ENCODE results near the gene PTPRE.

PTPRE gene

DNA sequence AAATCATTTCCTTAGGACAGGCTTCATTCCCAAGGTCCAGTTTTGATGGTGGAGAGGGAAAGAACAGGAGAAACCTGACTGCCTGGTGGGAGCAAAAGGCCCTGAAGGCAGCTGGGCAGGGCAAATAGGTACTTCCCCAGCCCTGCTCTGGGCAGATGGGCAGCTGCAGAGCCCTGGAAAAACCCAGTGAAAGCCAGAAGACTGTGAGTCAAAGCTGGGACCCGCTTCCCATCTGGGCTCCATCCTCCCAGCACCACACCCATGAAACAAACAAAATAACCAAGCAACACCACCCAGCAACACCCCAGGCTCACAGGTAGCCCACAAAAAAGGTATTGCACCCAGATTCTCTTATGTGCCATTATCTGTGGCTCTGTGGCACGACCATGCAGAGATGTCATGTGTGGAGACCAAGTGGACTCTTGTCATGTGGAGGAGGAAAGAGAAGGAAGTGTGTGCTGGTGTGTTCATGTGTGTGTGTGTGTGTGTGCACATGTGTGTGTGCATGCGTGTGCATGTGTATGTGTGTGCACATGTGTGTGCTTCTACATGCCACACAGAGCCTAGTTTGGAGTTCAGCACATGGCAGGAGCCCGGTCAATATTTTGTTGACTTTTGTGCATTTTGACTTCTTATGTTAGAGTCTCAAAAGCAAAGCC is 24.0 kb upstream of the PTPRE start:
- Histone ChIP-seq H3K27ac (ENCODE audit: low read length) (no peak overlapping the region), H3K4me3 (ENCODE audit: low read length) (no peak overlapping the region), H3K36me3 (ENCODE audit: control insufficient read depth, insufficient read depth, low read length) (no peaks in the 10 kb centered on the region), H3K27me3 (ENCODE audit: control insufficient read depth, insufficient read depth, low read length) (no peaks in the 10 kb centered on the region), H3K4me1 (ENCODE audit: control insufficient read depth, insufficient read depth, low read length) (no peaks in the 10 kb centered on the region), H3K9me3 (ENCODE audit: control insufficient read depth, insufficient read depth, low read length) (no peaks in the 10 kb centered on the region)
- DNase-seq (ENCODE audit: low read depth, low spot score), result no peak
- WGBS (ENCODE audit: insufficient coverage, insufficient read length), result no CpG with 5 or more reads among the region's 4 CpGs

DNA sequence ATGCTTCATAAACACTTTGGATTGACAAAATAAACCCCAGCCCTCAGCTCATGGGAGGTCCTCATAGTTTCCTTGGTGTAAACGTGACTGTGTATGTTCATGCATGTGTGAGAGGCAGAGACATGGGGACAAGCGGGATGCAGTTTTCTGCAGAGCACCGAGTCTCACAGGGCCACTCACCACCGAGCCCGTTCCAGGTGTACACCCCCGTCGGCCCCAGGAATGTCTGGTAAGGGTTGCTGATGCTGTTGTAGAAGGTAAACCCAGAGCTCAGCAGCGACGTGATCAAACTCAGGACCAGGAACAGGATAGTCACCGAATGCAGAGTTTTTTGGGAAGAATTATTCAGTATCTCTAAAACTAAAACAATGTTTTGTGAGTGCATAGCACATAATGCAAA is 23.4 kb upstream of the PTPRE start:
- Histone ChIP-seq H3K36me3 (ENCODE audit: control insufficient read depth, insufficient read depth, low read length) (no peaks in the 10 kb centered on the region), H3K4me3 (ENCODE audit: low read length) (no peak overlapping the region), H3K27ac (ENCODE audit: low read length) (no peak overlapping the region), H3K4me1 (ENCODE audit: control insufficient read depth, insufficient read depth, low read length) (no peaks in the 10 kb centered on the region), H3K9me3 (ENCODE audit: control insufficient read depth, insufficient read depth, low read length) (no peaks in the 10 kb centered on the region), H3K27me3 (ENCODE audit: control insufficient read depth, insufficient read depth, low read length) (no peaks in the 10 kb centered on the region)
- no peak for DNase-seq (ENCODE audit: low read depth, low spot score)
- no CpG with 5 or more reads among the region's 10 CpGs for whole genome bisulfite sequencing (ENCODE audit: insufficient coverage, insufficient read length)

DNA sequence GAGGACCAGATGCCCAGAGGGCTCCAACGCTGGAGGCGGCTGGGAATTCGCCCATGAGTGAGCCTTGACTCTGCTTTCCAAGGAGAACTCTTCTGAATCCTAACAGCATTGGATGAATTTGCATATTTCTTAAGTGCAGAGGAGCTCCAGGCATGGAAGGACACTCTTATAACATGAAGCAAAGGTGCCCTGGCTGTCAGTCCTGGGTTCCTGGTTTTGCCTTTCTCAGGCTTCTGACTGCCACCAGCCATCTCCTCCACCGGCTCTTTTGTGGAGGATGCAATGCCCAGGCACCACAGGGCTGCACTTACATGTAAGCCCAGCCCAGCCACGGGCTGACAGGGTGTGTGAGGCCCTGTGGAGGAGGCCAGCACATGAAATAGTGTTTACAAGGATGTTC is 22.4 kb upstream of the PTPRE start:
- Histone ChIP-seq H3K27ac (ENCODE audit: low read length) (no peak overlapping the region), H3K36me3 (ENCODE audit: control insufficient read depth, insufficient read depth, low read length) (no peaks in the 10 kb centered on the region), H3K27me3 (ENCODE audit: control insufficient read depth, insufficient read depth, low read length) (no peaks in the 10 kb centered on the region), H3K4me3 (ENCODE audit: low read length) (no peak overlapping the region), H3K4me1 (ENCODE audit: control insufficient read depth, insufficient read depth, low read length) (no peaks in the 10 kb centered on the region), H3K9me3 (ENCODE audit: control insufficient read depth, insufficient read depth, low read length) (no peaks in the 10 kb centered on the region)
- no peak for DNase-seq (ENCODE audit: low read depth, low spot score)
- WGBS (ENCODE audit: insufficient coverage, insufficient read length), result no CpG with 5 or more reads among the region's 5 CpGs

DNA sequence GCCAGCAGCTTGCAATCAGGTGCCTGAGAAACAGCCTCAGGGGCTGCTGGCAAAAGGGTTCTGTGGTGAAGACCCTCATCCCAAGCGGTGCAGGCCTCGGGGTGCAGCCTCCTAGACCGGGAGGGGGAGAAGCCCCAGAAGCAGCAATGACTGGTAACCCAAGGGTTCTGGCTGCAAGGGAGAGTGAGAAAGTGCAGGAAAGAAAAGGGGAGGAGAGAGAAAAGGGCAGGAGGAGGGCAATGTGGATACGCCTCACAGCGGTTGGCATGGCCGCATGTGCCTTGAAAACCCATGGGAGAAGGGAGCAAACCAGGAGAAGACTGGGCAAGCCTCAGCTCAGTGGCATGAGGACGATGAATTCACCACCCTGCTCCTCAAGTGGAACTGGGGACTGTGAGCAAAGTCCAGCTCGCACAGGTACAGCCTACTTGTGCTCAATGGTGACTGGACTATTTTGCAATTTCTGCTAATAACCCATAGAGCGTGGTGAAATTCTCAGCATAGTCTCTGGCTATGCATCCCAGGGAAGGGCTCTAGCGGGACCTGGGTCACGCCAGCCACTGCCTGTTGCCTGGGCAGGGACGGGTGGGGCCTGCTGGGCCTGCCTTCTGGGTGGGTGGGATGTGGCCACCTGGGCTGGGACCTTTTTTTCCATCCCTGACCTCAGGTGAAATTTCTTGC is 20.4 kb upstream of the PTPRE start:
- no peak overlapping the region for H3K27ac ChIP-seq (ENCODE audit: low read length)
- H3K27me3 ChIP-seq (ENCODE audit: control insufficient read depth, insufficient read depth, low read length), result no peaks in the 10 kb centered on the region
- no peaks in the 10 kb centered on the region for H3K4me1 ChIP-seq (ENCODE audit: control insufficient read depth, insufficient read depth, low read length)
- no CpG with 5 or more reads among the region's 12 CpGs for WGBS (ENCODE audit: insufficient coverage, insufficient read length)
- H3K9me3 ChIP-seq (ENCODE audit: control insufficient read depth, insufficient read depth, low read length), result no peaks in the 10 kb centered on the region
- no peaks in the 10 kb centered on the region for H3K36me3 ChIP-seq (ENCODE audit: control insufficient read depth, insufficient read depth, low read length)
- no peak overlapping the region for H3K4me3 ChIP-seq (ENCODE audit: low read length)
- no peak for DNase-seq (ENCODE audit: low read depth, low spot score)

GRCh38 chr10:127887541-127888415 is 19.1 kb upstream of the PTPRE start:
- Histone ChIP-seq H3K9me3 (ENCODE audit: control insufficient read depth, insufficient read depth, low read length) (no peaks in the 10 kb centered on the region), H3K36me3 (ENCODE audit: control insufficient read depth, insufficient read depth, low read length) (no peaks in the 10 kb centered on the region), H3K4me1 (ENCODE audit: control insufficient read depth, insufficient read depth, low read length) (no peaks in the 10 kb centered on the region)

DNA sequence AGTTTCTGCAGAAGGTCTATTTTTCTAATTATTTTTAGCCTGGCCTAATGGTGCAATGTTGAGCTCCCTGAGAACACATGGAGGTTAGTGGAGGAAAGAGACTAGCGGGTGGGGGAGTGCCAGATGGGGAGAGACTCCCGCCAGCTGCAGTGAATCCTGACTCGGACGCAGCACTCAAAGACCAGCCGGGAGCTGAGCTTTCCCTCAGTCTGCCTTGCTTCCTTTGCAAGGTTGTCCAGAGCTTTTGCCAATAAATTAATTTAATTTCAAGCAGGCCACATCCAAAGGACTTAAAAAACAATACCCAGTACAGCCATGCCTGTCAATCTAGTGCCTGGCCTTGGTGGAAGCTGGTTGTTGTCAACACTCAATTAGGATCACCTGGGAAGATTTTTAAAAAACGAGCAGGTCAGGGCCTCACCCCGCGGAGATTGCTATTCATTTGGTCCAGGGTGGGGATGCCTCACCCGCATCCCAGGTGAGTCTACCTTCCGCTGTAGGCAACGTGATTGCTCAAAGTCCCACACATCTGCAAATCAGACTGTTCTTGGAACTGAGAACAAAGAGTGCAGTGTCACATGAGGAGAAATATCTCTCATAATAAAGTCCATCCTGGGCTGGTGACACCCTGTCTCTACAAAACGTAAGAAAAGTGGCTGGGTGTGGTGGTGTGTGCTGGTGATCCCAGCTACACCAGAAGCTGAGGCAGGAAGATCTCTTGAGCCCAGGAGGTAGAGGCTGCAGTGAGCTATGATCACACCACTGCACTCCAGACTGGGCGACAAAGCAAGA is 18.2 kb upstream of the PTPRE start:
- H3K4me1 ChIP-seq (ENCODE audit: control insufficient read depth, insufficient read depth, low read length), result no peaks in the 10 kb centered on the region
- WGBS (ENCODE audit: insufficient coverage, insufficient read length), result no CpG with 5 or more reads among the region's 13 CpGs
- no peak overlapping the region for H3K4me3 ChIP-seq (ENCODE audit: low read length)
- no peaks in the 10 kb centered on the region for H3K27me3 ChIP-seq (ENCODE audit: control insufficient read depth, insufficient read depth, low read length)
- no peaks in the 10 kb centered on the region for H3K9me3 ChIP-seq (ENCODE audit: control insufficient read depth, insufficient read depth, low read length)
- H3K27ac ChIP-seq (ENCODE audit: low read length), result no peak overlapping the region
- H3K36me3 ChIP-seq (ENCODE audit: control insufficient read depth, insufficient read depth, low read length), result no peaks in the 10 kb centered on the region
- DNase-seq (ENCODE audit: low read depth, low spot score), result no peak

More at GRCh38 chr10:127887541-127888415, 19.1 kb upstream of the PTPRE start:
- Histone ChIP-seq H3K4me3 (ENCODE audit: low read length) (no peak overlapping the region), H3K27me3 (ENCODE audit: control insufficient read depth, insufficient read depth, low read length) (no peaks in the 10 kb centered on the region), H3K27ac (ENCODE audit: low read length) (no peak overlapping the region)
- no peak for DNase-seq (ENCODE audit: low read depth, low spot score)
- no CpG with 5 or more reads among the region's 16 CpGs for WGBS (ENCODE audit: insufficient coverage, insufficient read length)

- WGBS (ENCODE audit: insufficient coverage, insufficient read length), result no CpG with 5 or more reads among the region's 4 CpGs
These were observed 17.2 kb upstream of the PTPRE start for GRCh38 chr10:127889605-127890195.

GRCh38 chr10:127890216-127890615 is 16.7 kb upstream of the PTPRE start:
- Histone ChIP-seq H3K36me3 (ENCODE audit: control insufficient read depth, insufficient read depth, low read length) (no peaks in the 10 kb centered on the region), H3K4me3 (ENCODE audit: low read length) (no peak overlapping the region), H3K27me3 (ENCODE audit: control insufficient read depth, insufficient read depth, low read length) (no peaks in the 10 kb centered on the region), H3K4me1 (ENCODE audit: control insufficient read depth, insufficient read depth, low read length) (no peaks in the 10 kb centered on the region), H3K9me3 (ENCODE audit: control insufficient read depth, insufficient read depth, low read length) (no peaks in the 10 kb centered on the region), H3K27ac (ENCODE audit: low read length) (no peak overlapping the region)
- WGBS (ENCODE audit: insufficient coverage, insufficient read length), result no CpG with 5 or more reads among the region's 3 CpGs
- no peak for DNase-seq (ENCODE audit: low read depth, low spot score)

More at GRCh38 chr10:127889605-127890195, 17.2 kb upstream of the PTPRE start:
- H3K27me3 ChIP-seq (ENCODE audit: control insufficient read depth, insufficient read depth, low read length), result no peaks in the 10 kb centered on the region
- no peak for DNase-seq (ENCODE audit: low read depth, low spot score)
- no peaks in the 10 kb centered on the region for H3K36me3 ChIP-seq (ENCODE audit: control insufficient read depth, insufficient read depth, low read length)
- no peaks in the 10 kb centered on the region for H3K9me3 ChIP-seq (ENCODE audit: control insufficient read depth, insufficient read depth, low read length)
- no peaks in the 10 kb centered on the region for H3K4me1 ChIP-seq (ENCODE audit: control insufficient read depth, insufficient read depth, low read length)
- H3K27ac ChIP-seq (ENCODE audit: low read length), result no peak overlapping the region
- no peak overlapping the region for H3K4me3 ChIP-seq (ENCODE audit: low read length)

DNA sequence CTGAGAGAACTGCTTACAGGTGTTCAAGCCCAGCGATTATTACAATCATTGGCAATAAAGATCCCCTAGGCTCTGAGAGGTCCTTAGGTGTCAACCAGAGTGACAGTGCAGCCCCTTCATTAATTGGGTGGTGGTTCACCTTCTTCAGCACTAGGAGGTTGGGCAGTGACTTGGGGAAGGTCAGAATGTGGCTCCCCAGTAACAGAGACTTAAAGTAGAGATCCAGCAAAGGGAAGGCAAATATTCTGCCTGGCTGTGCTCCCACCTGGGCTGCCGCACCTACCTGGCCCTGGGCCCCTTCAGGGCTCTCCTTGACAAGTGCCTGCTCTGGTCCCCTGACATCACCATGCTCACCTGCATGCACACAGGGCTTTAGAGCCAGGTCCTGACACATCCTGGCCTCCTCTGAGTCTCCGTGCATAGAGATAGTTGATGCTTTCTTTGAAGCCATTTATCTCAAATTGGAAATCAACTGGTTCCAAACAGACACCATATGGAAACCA is 16.0 kb upstream of the PTPRE start:
- Histone ChIP-seq H3K4me1 (ENCODE audit: control insufficient read depth, insufficient read depth, low read length) (no peaks in the 10 kb centered on the region), H3K27me3 (ENCODE audit: control insufficient read depth, insufficient read depth, low read length) (no peaks in the 10 kb centered on the region), H3K9me3 (ENCODE audit: control insufficient read depth, insufficient read depth, low read length) (no peaks in the 10 kb centered on the region), H3K4me3 (ENCODE audit: low read length) (no peak overlapping the region), H3K27ac (ENCODE audit: low read length) (no peak overlapping the region), H3K36me3 (ENCODE audit: control insufficient read depth, insufficient read depth, low read length) (no peaks in the 10 kb centered on the region)
- DNase-seq (ENCODE audit: low read depth, low spot score), result no peak
- no CpG with 5 or more reads among the region's 3 CpGs for whole genome bisulfite sequencing (ENCODE audit: insufficient coverage, insufficient read length)

All from iPS DF 6.9 (cell line).